ENCODE measurements around the gene BBX.

DNA sequence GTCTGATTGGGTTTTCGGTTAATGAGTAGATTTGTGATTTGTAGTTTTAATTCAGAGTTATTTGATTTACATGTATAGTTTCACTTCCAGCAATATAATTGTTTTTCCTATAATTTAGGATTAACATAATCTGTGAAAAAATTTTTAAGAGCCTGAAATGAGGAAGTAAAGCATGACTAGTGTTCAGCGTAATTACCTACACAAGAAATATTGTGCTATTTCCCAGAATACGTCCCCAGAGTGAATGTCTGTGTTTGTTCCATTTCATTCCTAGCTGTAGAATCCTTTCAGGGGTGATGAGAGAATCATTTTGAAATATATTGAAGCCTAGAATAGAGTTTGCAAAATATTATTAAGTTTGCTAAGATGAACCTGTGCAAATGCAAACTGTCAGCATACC, 247.1 kb downstream of the BBX start:
- TF ChIP-seq, protein P1, sequence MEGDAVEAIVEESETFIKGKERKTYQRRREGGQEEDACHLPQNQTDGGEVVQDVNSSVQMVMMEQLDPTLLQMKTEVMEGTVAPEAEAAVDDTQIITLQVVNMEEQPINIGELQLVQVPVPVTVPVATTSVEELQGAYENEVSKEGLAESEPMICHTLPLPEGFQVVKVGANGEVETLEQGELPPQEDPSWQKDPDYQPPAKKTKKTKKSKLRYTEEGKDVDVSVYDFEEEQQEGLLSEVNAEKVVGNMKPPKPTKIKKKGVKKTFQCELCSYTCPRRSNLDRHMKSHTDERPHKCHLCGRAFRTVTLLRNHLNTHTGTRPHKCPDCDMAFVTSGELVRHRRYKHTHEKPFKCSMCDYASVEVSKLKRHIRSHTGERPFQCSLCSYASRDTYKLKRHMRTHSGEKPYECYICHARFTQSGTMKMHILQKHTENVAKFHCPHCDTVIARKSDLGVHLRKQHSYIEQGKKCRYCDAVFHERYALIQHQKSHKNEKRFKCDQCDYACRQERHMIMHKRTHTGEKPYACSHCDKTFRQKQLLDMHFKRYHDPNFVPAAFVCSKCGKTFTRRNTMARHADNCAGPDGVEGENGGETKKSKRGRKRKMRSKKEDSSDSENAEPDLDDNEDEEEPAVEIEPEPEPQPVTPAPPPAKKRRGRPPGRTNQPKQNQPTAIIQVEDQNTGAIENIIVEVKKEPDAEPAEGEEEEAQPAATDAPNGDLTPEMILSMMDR (IDR thresholded peaks at IDR 0.05) = no peak
- no peak for TF ChIP-seq POLR2A (IDR thresholded peaks at IDR 0.05)
